HL-60/S4 treated with phorbol 12-myristate 13-acetate at 8.2 ng/mL for 4 days and 3 days (cell line): ENCODE results near the gene TMEM244.
"Not testable (repeated sequence)": the region's sequence is repeated elsewhere in the genome, so short reads cannot be mapped to it uniquely, and the experiment has no call there.

Experiments
- in situ Hi-C: fragments of 300-500 bp; cut with MboI; formaldehyde crosslinking; loops from 2 replicates; pipeline ENCODE4 v1.15.0; 2022; ENCODE audit warnings: low sequenced_read_pairs

The TMEM244 gene

DNA sequence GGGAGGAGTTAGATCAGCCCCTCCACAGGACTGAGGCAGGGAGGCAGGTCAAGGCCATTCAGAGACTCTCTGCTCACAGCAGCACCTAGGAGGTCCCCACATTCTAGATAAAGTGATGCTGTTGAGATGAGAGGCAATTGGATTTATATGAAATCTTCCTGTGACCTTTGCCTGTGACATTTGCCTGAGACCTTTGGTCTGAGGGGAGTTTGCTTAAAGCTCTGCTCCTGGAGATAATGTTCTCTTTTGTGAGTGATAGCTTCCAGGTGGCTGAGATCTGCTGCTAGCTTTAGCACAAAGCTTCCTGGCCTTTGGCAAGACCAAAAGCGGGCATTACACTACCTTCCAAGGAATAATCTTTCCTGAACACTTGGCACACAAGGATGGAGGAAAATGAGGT is 43.3 kb downstream of the TMEM244 start:
- in situ Hi-C loops: no loop called here

DNA sequence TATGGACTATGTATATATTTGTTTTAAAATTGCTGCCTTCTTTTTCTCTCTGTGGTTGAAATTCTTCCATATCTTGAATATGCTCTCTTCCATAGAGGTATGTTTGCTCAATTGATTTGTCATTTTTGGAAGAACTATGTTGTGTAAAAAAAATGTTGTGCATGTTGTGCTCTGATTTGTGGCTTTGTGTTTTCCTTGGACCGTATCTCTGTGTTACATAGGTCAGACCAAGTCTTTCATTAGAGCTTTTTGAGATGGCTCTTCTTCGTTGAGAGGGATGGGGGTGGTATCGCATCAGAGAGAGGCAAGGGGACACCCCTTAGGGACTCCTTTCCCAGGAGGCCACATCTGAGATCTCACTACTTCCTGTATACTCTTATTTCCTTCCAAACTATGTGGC is 43.8 kb downstream of the TMEM244 start:
- in situ Hi-C loops: no loop called here

- in situ Hi-C loops: no loop called here
Measured at GRCh38 chr6:129812145-129812777, 48.9 kb downstream of the TMEM244 start.

DNA sequence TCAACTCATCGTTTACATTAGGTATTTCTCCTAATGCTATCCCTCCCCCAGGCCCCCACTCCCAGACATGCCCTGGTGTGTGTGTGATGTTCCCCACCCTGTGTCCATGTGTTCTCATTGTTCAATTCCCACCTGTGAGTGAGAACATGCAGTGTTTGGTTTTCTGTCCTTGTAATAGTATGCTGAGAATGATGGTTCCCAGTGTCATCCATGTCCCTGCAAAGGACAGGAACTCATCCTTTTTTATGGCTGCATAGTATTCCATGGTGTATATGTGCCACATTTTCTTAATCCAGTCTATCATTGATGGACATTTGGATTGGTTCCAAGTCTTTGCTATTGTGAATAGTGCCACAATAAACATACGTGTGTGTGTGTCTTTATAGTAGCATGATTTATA is 54.0 kb downstream of the TMEM244 start:
- in situ Hi-C loops: not testable (repeated sequence)

DNA sequence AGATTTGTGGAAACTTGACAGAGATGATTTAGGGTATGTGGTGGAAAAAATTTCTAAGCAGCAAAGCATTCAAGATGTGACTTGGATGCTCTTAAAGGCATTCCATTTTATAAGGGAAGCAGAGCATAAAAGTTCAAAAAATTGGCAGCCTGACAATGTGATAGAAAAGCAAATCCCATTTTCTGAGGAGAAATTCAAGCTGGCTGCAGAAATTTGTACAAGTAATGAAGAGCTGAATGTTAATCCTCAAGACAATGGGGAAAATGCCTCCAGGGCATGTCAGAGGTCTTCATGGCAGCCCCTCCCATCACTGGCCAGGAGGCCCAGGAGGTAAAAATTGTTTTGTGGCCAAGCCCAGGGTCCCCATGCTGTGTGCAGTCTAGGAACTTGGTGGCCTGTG is 58.2 kb downstream of the TMEM244 start:
- in situ Hi-C loops: not testable (repeated sequence)

- in situ Hi-C loops: no loop called here
Measured at GRCh38 chr6:129801909-129802308, 59.2 kb downstream of the TMEM244 start.

GRCh38 chr6:129795261-129795660 is 65.9 kb downstream of the TMEM244 start:
- in situ Hi-C loops: no loop called here

DNA sequence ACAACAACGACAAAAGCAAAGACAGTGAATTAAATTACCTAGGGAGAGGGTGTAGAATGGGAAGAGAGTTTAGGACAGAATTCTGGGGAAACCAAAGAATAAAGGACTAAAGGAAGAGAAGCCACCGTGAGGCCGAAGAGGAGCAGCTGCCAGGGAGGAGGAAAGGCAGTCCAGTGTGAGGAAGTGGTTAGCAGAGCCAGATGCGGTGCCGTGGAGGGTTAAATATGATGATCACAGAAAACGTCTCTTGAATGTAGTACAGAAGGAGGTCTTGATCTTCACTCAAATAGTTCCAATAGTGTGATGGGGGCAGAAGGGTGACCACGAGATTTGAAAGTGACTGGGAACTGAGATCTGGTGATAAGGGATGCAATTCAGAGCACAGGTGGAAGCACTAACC is 67.7 kb downstream of the TMEM244 start:
- in situ Hi-C loops: no loop called here

DNA sequence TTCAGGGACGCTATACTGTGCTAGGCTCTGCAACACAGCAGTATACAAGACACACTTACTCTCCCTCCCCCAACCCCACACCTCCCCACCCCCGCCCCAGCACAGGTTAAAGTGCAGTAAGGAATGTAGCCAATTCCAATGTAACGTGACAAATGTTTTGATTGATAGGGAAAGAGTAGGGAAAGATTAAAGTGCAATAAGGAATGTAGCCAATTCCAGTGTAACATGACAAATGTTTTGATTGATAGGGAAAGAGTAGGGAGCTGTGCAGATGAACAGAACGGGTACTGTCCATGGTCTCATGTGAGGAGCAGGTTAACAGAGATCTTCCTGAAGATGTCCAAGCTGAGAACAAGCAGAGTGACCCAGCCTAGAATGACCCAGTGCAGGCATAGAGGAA is 69.1 kb downstream of the TMEM244 start:
- in situ Hi-C loops: no loop called here

DNA sequence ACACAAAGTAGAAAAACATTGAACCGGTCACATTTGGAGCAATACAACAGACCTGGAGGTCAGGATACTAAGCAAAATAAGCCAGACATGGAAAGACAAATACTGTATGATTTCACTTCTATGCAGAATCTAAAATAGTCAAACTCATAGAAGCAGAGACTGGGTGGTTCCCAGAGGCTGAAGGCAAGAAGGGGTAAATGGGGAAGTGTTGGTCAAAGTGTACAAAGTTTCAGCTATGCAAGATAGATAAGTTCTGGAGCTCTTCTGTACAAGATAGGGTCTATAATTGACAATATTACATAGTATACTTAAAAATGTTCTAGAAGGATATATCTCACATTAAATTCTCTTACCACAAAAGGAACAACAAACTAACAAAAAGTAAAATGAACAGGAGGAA is 70.3 kb downstream of the TMEM244 start:
- in situ Hi-C loops: no loop called here

- in situ Hi-C loops: no loop called here
Measured at GRCh38 chr6:129789974-129790373, 71.1 kb downstream of the TMEM244 start.

- in situ Hi-C loops: no loop called here
Measured at GRCh38 chr6:129787816-129788215, 73.3 kb downstream of the TMEM244 start.

DNA sequence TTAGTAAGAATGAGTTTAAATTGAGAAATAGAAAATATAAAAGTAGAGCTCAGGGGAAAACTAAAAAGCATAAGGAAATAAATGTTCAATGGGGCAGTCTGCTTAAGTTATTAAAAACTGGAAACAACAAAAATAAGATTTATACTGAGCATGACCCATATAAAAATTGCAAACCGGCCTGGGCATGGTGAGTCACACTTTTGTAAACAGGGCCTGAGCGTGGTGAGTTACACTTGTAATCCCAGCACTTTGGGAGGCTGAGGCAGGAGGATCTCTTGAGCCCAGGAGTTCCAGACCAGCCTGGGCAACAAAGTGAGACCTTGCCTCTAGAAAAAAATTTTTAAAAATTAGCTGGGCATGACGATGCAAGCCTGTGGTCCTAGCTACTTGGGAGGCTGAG is 74.6 kb downstream of the TMEM244 start:
- in situ Hi-C loops: no loop called here

DNA sequence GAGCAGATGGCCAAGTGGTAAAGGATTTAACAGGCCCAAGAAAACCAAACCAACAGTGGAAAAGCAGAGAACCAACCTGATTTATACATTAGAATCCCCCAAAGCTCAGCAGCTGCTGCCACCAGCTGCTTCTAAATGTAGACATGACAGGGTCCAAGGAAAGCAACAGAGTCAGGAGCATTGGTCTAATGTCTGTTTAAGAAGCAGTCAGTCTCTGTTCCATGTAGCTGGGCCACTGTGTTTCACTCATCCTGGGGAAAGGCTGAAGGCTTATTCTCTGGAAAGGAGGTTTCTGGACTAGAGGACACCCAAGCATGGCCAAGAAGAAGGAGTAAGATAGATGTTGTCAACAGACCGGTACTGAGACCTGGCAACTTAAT is 75.4 kb downstream of the TMEM244 start:
- in situ Hi-C loops: no loop called here

GRCh38 chr6:129785047-129785755 is 75.9 kb downstream of the TMEM244 start:
- in situ Hi-C loops: no loop called here
